ENCODE results near the gene FBXW4.

GRCh38 chr10:101571271-101571925, 123.6 kb downstream of the FBXW4 start:
- TF ChIP-seq CUX1 (IDR thresholded peaks at IDR 0.05; ENCODE audit: insufficient replicate concordance, low read depth, low read length), result no peak
- no peak for TF ChIP-seq CTCF (IDR thresholded peaks at IDR 0.05 in 2 of 3, conservative IDR thresholded peaks at IDR 0.05 in 1 of 3; ENCODE audit: control insufficient read depth in 2 of 3, extremely low read depth in 1 of 3, insufficient read depth in 1 of 3, low read depth in 3 of 3, low read length in 3 of 3)
- TF ChIP-seq CEBPZ (IDR thresholded peaks at IDR 0.05; ENCODE audit: low read depth, low read length), result no peak

Data from GM12878 (cell line).